ENCODE measurements around the gene MRPL23. TPM values are rescaled to one million over a fixed set of nuclear protein-coding genes. Genes with fewer than 3 reads are reported as not detected.
A peak's percentile ranks its signal among the peaks of the same experiment; 100 is the strongest.

Gene MRPL23
- polyA plus RNA-seq: 10 to 100 TPM; 20.9 to 44.4 (median 42.4) TPM

GRCh38 chr11:1946812-1947484 is at the start of gene MRPL23:
MRPL23 (plus strand) TSS chr11:1947332; CDS start chr11:1947363, 31 bp downstream.
- Mint-ChIP-seq H3K27me3 (ENCODE audit: low read depth in 3 of 3) (peaks cover 0 to 3% (median 0%) of the 10 kb centered on the region in 3 donors), H3K9me3 (no peaks in the 10 kb centered on the region), H3K27ac (no peak within 1 kb of the TSS), H3K4me3 (no peak within 1 kb of the TSS), H3K36me3 (no peaks in the 10 kb centered on the region), H3K4me1 (no peaks in the 10 kb centered on the region)
- DNase-seq: peak in 1 of 3 donors; percentile 49

GRCh38 chr11:1899090-1899489 is 48.0 kb upstream of the MRPL23 start:
- peaks cover 0 to 5% (median 3%) of the 10 kb centered on the region in 3 donors for H3K27me3 Mint-ChIP-seq (ENCODE audit: low read depth in 3 of 3)
- H3K4me1 Mint-ChIP-seq: peaks cover 0 to 2% of the 10 kb centered on the region in 2 donors
- no peak overlapping the region for H3K4me3 Mint-ChIP-seq
- no peak overlapping the region for H3K27ac Mint-ChIP-seq
- no peak for DNase-seq
- no peaks in the 10 kb centered on the region for H3K9me3 Mint-ChIP-seq
- H3K36me3 Mint-ChIP-seq: peaks cover 0 to 6% (median 0%) of the 10 kb centered on the region in 3 donors

- Mint-ChIP-seq H3K4me3 (no peak overlapping the region), H3K9me3 (no peaks in the 10 kb centered on the region), H3K27me3 (ENCODE audit: low read depth in 3 of 3) (peaks cover 0 to 5% (median 3%) of the 10 kb centered on the region in 3 donors), H3K36me3 (peaks cover 0 to 6% (median 0%) of the 10 kb centered on the region in 3 donors), H3K4me1 (peaks cover 0 to 2% of the 10 kb centered on the region in 2 donors), H3K27ac (no peak overlapping the region)
- DNase-seq: no peak
Measured at GRCh38 chr11:1899686-1900085, 47.4 kb upstream of the MRPL23 start.

GRCh38 chr11:1906181-1906580 is 41.0 kb upstream of the MRPL23 start:
- DNase-seq: no peak
- H3K4me1 Mint-ChIP-seq: no peaks in the 10 kb centered on the region
- peaks cover 2 to 6% (median 6%) of the 10 kb centered on the region in 3 donors for H3K27me3 Mint-ChIP-seq (ENCODE audit: low read depth in 3 of 3)
- H3K9me3 Mint-ChIP-seq: no peaks in the 10 kb centered on the region
- no peak overlapping the region for H3K27ac Mint-ChIP-seq
- no peak overlapping the region for H3K4me3 Mint-ChIP-seq
- no peaks in the 10 kb centered on the region for H3K36me3 Mint-ChIP-seq

GRCh38 chr11:1906611-1907423 is 40.3 kb upstream of the MRPL23 start:
- H3K4me3 Mint-ChIP-seq: no peak overlapping the region
- H3K27ac Mint-ChIP-seq: no peak overlapping the region
- H3K4me1 Mint-ChIP-seq: no peaks in the 10 kb centered on the region
- H3K36me3 Mint-ChIP-seq: no peaks in the 10 kb centered on the region
- peaks cover 2 to 6% (median 6%) of the 10 kb centered on the region in 3 donors for H3K27me3 Mint-ChIP-seq (ENCODE audit: low read depth in 3 of 3)
- DNase-seq: no peak
- no peaks in the 10 kb centered on the region for H3K9me3 Mint-ChIP-seq

GRCh38 chr11:1908618-1909017 is 38.5 kb upstream of the MRPL23 start:
- H3K27ac Mint-ChIP-seq: peak overlapping the region in 1 of 6 donors; percentile 7
- H3K9me3 Mint-ChIP-seq: no peaks in the 10 kb centered on the region
- no peaks in the 10 kb centered on the region for H3K36me3 Mint-ChIP-seq
- DNase-seq: no peak
- no peaks in the 10 kb centered on the region for H3K4me1 Mint-ChIP-seq
- peaks cover 2 to 8% (median 6%) of the 10 kb centered on the region in 3 donors for H3K27me3 Mint-ChIP-seq (ENCODE audit: low read depth in 3 of 3)
- H3K4me3 Mint-ChIP-seq: no peak overlapping the region

GRCh38 chr11:1909524-1909923 is 37.6 kb upstream of the MRPL23 start:
- DNase-seq: no peak
- no peaks in the 10 kb centered on the region for H3K36me3 Mint-ChIP-seq
- H3K4me3 Mint-ChIP-seq: no peak overlapping the region
- peaks cover 2 to 8% (median 8%) of the 10 kb centered on the region in 3 donors for H3K27me3 Mint-ChIP-seq (ENCODE audit: low read depth in 3 of 3)
- H3K4me1 Mint-ChIP-seq: no peaks in the 10 kb centered on the region
- H3K9me3 Mint-ChIP-seq: no peaks in the 10 kb centered on the region
- no peak overlapping the region for H3K27ac Mint-ChIP-seq

- H3K36me3 Mint-ChIP-seq: no peaks in the 10 kb centered on the region
Measured at GRCh38 chr11:1912289-1912878, 34.7 kb upstream of the MRPL23 start.

GRCh38 chr11:1913271-1914060 is 33.7 kb upstream of the MRPL23 start:
- Mint-ChIP-seq H3K27me3 (ENCODE audit: low read depth in 3 of 3) (peaks cover 7 to 14% (median 13%) of the 10 kb centered on the region in 3 donors), H3K27ac (no peak overlapping the region), H3K9me3 (no peaks in the 10 kb centered on the region), H3K4me1 (peaks cover 8 to 15% of the 10 kb centered on the region in 2 donors), H3K36me3 (no peaks in the 10 kb centered on the region), H3K4me3 (no peak overlapping the region)
- DNase-seq: no peak

More at GRCh38 chr11:1912289-1912878, 34.7 kb upstream of the MRPL23 start:
- Mint-ChIP-seq H3K9me3 (no peaks in the 10 kb centered on the region), H3K27me3 (ENCODE audit: low read depth in 3 of 3) (peaks cover 9 to 11% (median 9%) of the 10 kb centered on the region in 3 donors), H3K4me3 (no peak overlapping the region), H3K4me1 (peaks cover 8 to 14% of the 10 kb centered on the region in 2 donors), H3K27ac (peak overlapping the region in 1 of 6 donors; percentile 71)
- DNase-seq: no peak

- Mint-ChIP-seq H3K27ac (peak overlapping the region in 2 of 6 donors; percentile 5 to 33), H3K27me3 (ENCODE audit: low read depth in 3 of 3) (peaks cover 5 to 18% (median 15%) of the 10 kb centered on the region in 3 donors), H3K9me3 (no peaks in the 10 kb centered on the region), H3K4me1 (peaks cover 8 to 17% of the 10 kb centered on the region in 2 donors), H3K4me3 (peak overlapping the region in 1 of 5 donors; percentile 10), H3K36me3 (no peaks in the 10 kb centered on the region)
- DNase-seq: no peak
Measured at GRCh38 chr11:1915795-1916131, 31.4 kb upstream of the MRPL23 start.

GRCh38 chr11:1916132-1916985 is 30.8 kb upstream of the MRPL23 start:
- DNase-seq: no peak
- Mint-ChIP-seq H3K36me3 (no peaks in the 10 kb centered on the region), H3K9me3 (no peaks in the 10 kb centered on the region), H3K27me3 (ENCODE audit: low read depth in 3 of 3) (peaks cover 5 to 20% (median 14%) of the 10 kb centered on the region in 3 donors), H3K4me3 (no peak overlapping the region), H3K4me1 (peaks cover 8 to 17% of the 10 kb centered on the region in 2 donors), H3K27ac (peak overlapping the region in 4 of 6 donors; percentile 33 to 71 (median 54))

GRCh38 chr11:1916986-1917522 is 30.1 kb upstream of the MRPL23 start:
- H3K4me3 Mint-ChIP-seq: no peak overlapping the region
- peaks cover 8 to 17% of the 10 kb centered on the region in 2 donors for H3K4me1 Mint-ChIP-seq
- H3K27ac Mint-ChIP-seq: peak overlapping the region in 2 of 6 donors; percentile 50 to 59
- DNase-seq: no peak
- peaks cover 5 to 22% (median 16%) of the 10 kb centered on the region in 3 donors for H3K27me3 Mint-ChIP-seq (ENCODE audit: low read depth in 3 of 3)
- no peaks in the 10 kb centered on the region for H3K9me3 Mint-ChIP-seq
- H3K36me3 Mint-ChIP-seq: no peaks in the 10 kb centered on the region

All from immature natural killer cell (primary cell).